CD14-positive monocyte (primary cell): ENCODE data around the gene PDK2. TPM values are rescaled to one million over a fixed set of nuclear protein-coding genes. Genes with fewer than 3 reads are reported as not detected.

ENCODE experiments used
- DNase-seq, 3 donors: peaks; one replicate each; pipeline ENCODE4 v3.0.0-alpha.2; 2011 to 2022
- H2AFZ ChIP-seq: 2 replicates; pipeline ENCODE4 v1.6.0; 2012; ENCODE audit warnings: mild to moderate bottlenecking, low read depth, low read length, inconsistent platforms; ENCODE audit not compliant: insufficient read depth, poor library complexity, severe bottlenecking
- H3K27ac ChIP-seq, 2 donors: 1 replicate in 1 of 2; 2 replicates in 1 of 2; pipeline ENCODE4 v1.5.1; 2012 to 2013; ENCODE audit warnings: low read length in 2 of 2, control low read depth in 1 of 2, inconsistent platforms in 1 of 2, low read depth in 1 of 2, mild to moderate bottlenecking in 1 of 2
- H3K27me3 ChIP-seq, 2 donors: one replicate each; pipeline versions ENCODE4 v1.6.0 to v1.6.1; 2011 to 2013; ENCODE audit warnings: low read length in 2 of 2; ENCODE audit not compliant: control insufficient read depth in 2 of 2, insufficient read depth in 2 of 2
- H3K36me3 ChIP-seq, 2 donors: replicated peaks in 1 of 2; 1 replicate in 1 of 2; 2 replicates in 1 of 2; pipeline versions ENCODE4 v1.5.1 to v1.6.1; 2012 to 2013; ENCODE audit warnings: low read length in 2 of 2, control low read depth in 1 of 2, inconsistent platforms in 1 of 2, mild to moderate bottlenecking in 1 of 2; ENCODE audit not compliant: insufficient read depth in 2 of 2, control insufficient read depth in 1 of 2
- H3K4me1 ChIP-seq, 2 donors: 1 replicate in 1 of 2; 2 replicates in 1 of 2; pipeline versions ENCODE4 v1.5.1 to v1.6.1; 2012 to 2013; ENCODE audit warnings: low read length in 2 of 2, control low read depth in 1 of 2, inconsistent platforms in 1 of 2, mild to moderate bottlenecking in 1 of 2, moderate library complexity in 1 of 2; ENCODE audit not compliant: insufficient read depth in 2 of 2, control insufficient read depth in 1 of 2
- H3K4me2 ChIP-seq: replicated peaks from 2 replicates; pipeline ENCODE3; 2012; ENCODE audit warnings: low read length, moderate library complexity, mild to moderate bottlenecking; ENCODE audit not compliant: poor library complexity, severe bottlenecking; ENCODE audit errors: extremely low read depth
- H3K4me3 ChIP-seq, 3 experiments: fragments of 200-600 bp in 1 of 3; sonication (generic) in 1 of 3; replicated peaks in 1 of 3; 1 replicate in 2 of 3; 2 replicates in 1 of 3; pipeline ENCODE4 v1.5.1; 2011 to 2013; ENCODE audit warnings: low read length in 3 of 3, mild to moderate bottlenecking in 3 of 3, control low read depth in 2 of 3, low read depth in 2 of 3, inconsistent platforms in 1 of 3, moderate library complexity in 1 of 3
- H3K79me2 ChIP-seq: 2 replicates; pipeline ENCODE4 v1.6.0; 2012; ENCODE audit warnings: mild to moderate bottlenecking, control low read depth, inconsistent platforms, low read length, moderate library complexity; ENCODE audit not compliant: insufficient read depth
- H3K9ac ChIP-seq: 2 replicates; pipeline ENCODE4 v1.6.0; 2017; ENCODE audit warnings: low read length, mild to moderate bottlenecking; ENCODE audit not compliant: insufficient read depth, poor library complexity, severe bottlenecking
- H3K9me3 ChIP-seq, 2 donors: replicated peaks in 1 of 2; 1 replicate in 1 of 2; 2 replicates in 1 of 2; pipeline versions ENCODE4 v1.5.1 to v1.6.1; 2012 to 2013; ENCODE audit warnings: low read length in 2 of 2, control low read depth in 1 of 2; ENCODE audit not compliant: control insufficient read depth in 1 of 2, insufficient read depth in 1 of 2
- H4K20me1 ChIP-seq: 2 replicates; pipeline ENCODE4 v1.6.0; 2012; ENCODE audit warnings: mild to moderate bottlenecking, low read length, control low read depth, moderate library complexity; ENCODE audit not compliant: insufficient read depth
- H3K27ac Mint-ChIP-seq, 7 donors: one replicate each; pipeline ENCODE4 v1.8.0; 2020; ENCODE audit warnings: mild to moderate bottlenecking in 7 of 7, mixed read lengths in 7 of 7, moderate library complexity in 6 of 7, inconsistent platforms in 2 of 7
- H3K27me3 Mint-ChIP-seq, 3 donors: one replicate each; pipeline ENCODE4 v1.8.0; 2021 to 2022; ENCODE audit warnings: low read depth in 3 of 3, mild to moderate bottlenecking in 3 of 3, mixed read lengths in 3 of 3, moderate library complexity in 3 of 3, inconsistent platforms in 1 of 3
- H3K36me3 Mint-ChIP-seq, 2 donors: one replicate each; pipeline ENCODE4 v1.8.0; 2020; ENCODE audit warnings: mixed read lengths in 2 of 2, inconsistent platforms in 1 of 2, mild to moderate bottlenecking in 1 of 2
- H3K4me1 Mint-ChIP-seq: one replicate; pipeline ENCODE4 v1.8.0; 2020; ENCODE audit warnings: mild to moderate bottlenecking, mixed read lengths
- H3K4me3 Mint-ChIP-seq, 2 donors: one replicate each; pipeline ENCODE4 v1.8.0; 2020; ENCODE audit warnings: mild to moderate bottlenecking in 2 of 2, mixed read lengths in 2 of 2, moderate library complexity in 1 of 2
- H3K9me3 Mint-ChIP-seq, 7 donors: one replicate each; pipeline ENCODE4 v1.8.0; 2020 to 2022; ENCODE audit warnings: mixed read lengths in 7 of 7, mild to moderate bottlenecking in 6 of 7, moderate library complexity in 6 of 7, inconsistent platforms in 2 of 7
- WGBS: methylation state at CpG from one replicate; pipeline ENCODE4 v1.1.5; 2013; ENCODE audit warnings: missing lambda C conversion rate; ENCODE audit not compliant: insufficient coverage; 5-methylcytosine and 5-hydroxymethylcytosine counted together
- intact Hi-C, 2 donors: fragments of 100-400 bp; cut with micrococcal nuclease; formaldehyde crosslinking; loops; one replicate each; pipeline versions ENCODE4 v1.15.0 to v1.15.1; 2023
- polyA plus RNA-seq, 3 donors: library from polyadenylated mRNA; depleted of rRNA in 1 of 3; unstranded in 2 of 3; stranded (reverse) in 1 of 3; fragments of 300-500 nt in 2 of 3; fragments of >200 nt in 1 of 3; fragmentation: Illumina TruSeq in 2 of 3; gene quantifications; 1 replicate in 2 of 3; 2 replicates in 1 of 3; pipeline ENCODE4 v1.2.3, GENCODE V29; 2012 to 2021
- TF ChIP-seq, protein P1 (sequence below): fragments of 200-600 bp; IDR thresholded peaks from one replicate; pipeline ENCODE4 v1.8.0; 2022; ENCODE audit warnings: antibody characterized with exemption, mild to moderate bottlenecking

Gene PDK2
- polyA plus RNA-seq, 3 donors = 15.9 to 43.0 (median 23.4) TPM

DNA sequence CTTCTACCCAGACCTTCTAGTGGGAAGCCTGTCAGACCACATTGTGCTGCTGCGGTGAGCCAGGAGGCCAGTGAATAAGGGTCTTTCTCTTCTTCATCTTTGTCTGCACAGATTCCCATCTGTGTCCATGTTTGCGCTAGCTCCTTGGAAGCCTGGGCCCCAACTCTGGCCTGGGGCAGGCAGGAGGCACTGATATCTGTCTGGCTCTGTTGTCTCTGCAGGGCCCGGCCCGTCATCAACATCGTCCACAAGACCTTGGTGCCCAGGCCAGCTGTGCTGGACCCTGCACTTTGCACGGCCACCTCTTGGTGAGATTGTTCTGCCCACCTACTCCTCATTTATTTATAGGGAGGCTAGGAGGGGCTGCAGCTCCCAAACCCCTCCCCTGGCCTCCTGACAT lies 20.9 kb upstream of the PDK2 start:
- Mint-ChIP-seq H3K27me3 (peaks cover 4 to 7% (median 6%) of the 10 kb centered on the region in 3 donors), H3K4me1 (no peaks in the 10 kb centered on the region), H3K27ac (no peak overlapping the region), H3K9me3 (peaks cover 2 to 12% (median 8%) of the 10 kb centered on the region in 7 donors), H3K36me3 (no peaks in the 10 kb centered on the region), H3K4me3 (no peak overlapping the region)
- Histone ChIP-seq H3K4me1 (no peaks in the 10 kb centered on the region), H3K79me2 (no peaks in the 10 kb centered on the region), H3K4me2 (no peak overlapping the region), H4K20me1 (no peaks in the 10 kb centered on the region), H3K27me3 (no peaks in the 10 kb centered on the region), H3K4me3 (no peak overlapping the region), H3K9me3 (peaks cover 0 to 9% of the 10 kb centered on the region in 2 donors), H3K27ac (no peak overlapping the region), H3K36me3 (no peaks in the 10 kb centered on the region), H3K9ac (no peak overlapping the region), H2AFZ (no peak overlapping the region)
- DNase-seq = no peak
- intact Hi-C loops = no loop called here
- TF ChIP-seq, protein P1, sequence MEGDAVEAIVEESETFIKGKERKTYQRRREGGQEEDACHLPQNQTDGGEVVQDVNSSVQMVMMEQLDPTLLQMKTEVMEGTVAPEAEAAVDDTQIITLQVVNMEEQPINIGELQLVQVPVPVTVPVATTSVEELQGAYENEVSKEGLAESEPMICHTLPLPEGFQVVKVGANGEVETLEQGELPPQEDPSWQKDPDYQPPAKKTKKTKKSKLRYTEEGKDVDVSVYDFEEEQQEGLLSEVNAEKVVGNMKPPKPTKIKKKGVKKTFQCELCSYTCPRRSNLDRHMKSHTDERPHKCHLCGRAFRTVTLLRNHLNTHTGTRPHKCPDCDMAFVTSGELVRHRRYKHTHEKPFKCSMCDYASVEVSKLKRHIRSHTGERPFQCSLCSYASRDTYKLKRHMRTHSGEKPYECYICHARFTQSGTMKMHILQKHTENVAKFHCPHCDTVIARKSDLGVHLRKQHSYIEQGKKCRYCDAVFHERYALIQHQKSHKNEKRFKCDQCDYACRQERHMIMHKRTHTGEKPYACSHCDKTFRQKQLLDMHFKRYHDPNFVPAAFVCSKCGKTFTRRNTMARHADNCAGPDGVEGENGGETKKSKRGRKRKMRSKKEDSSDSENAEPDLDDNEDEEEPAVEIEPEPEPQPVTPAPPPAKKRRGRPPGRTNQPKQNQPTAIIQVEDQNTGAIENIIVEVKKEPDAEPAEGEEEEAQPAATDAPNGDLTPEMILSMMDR = no peak
- WGBS = 100% methylated on average over 2 of the region's 6 CpGs

DNA sequence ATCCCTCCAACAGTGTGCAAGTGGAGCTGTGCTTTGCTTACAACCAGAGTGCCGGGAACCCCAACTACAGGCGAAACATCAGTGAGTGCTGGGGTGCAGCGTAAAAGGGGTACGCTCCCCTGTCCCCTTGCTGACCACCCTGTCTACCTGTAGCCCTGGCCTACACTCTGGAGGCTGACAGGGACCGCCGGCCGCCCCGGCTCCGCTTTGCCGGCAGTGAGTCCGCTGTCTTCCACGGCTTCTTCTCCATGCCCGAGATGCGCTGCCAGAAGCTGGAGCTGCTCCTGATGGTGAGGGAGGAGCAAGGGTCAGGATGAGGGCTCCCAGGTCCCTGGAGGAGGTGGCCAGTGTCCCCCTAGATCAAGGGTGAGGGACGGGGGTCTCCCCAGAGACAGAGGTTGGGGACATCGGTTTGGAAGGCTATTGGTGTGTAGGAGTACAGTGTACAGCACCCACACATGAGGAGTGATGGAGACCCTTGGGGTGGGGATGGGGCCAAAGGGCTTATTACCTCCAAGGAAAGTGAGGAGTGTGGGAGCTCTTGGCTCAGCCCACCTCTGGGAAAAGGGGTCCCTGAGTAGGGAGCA lies 19.6 kb upstream of the PDK2 start:
- Histone ChIP-seq H3K4me3 (no peak overlapping the region), H3K27me3 (no peaks in the 10 kb centered on the region), H4K20me1 (no peaks in the 10 kb centered on the region), H3K9me3 (peaks cover 0 to 9% of the 10 kb centered on the region in 2 donors), H3K4me2 (no peak overlapping the region), H3K4me1 (no peaks in the 10 kb centered on the region), H2AFZ (no peak overlapping the region), H3K79me2 (no peaks in the 10 kb centered on the region), H3K9ac (no peak overlapping the region), H3K36me3 (no peaks in the 10 kb centered on the region), H3K27ac (no peak overlapping the region)
- intact Hi-C loops = no loop called here
- no peaks in the 10 kb centered on the region for H3K4me1 Mint-ChIP-seq
- H3K4me3 Mint-ChIP-seq = no peak overlapping the region
- no peak for DNase-seq
- WGBS = 91% methylated on average over 14 of the region's 16 CpGs
- peaks cover 2 to 12% (median 8%) of the 10 kb centered on the region in 7 donors for H3K9me3 Mint-ChIP-seq
- no peak overlapping the region for H3K27ac Mint-ChIP-seq
- H3K27me3 Mint-ChIP-seq = peaks cover 3 to 6% (median 4%) of the 10 kb centered on the region in 3 donors
- no peaks in the 10 kb centered on the region for H3K36me3 Mint-ChIP-seq
- TF ChIP-seq, protein P1 = no peak
